Mammary epithelial cell (primary cell): ENCODE measurements around the gene MYO10.

Source experiments
- CTCF ChIP-seq, 2 donors: IDR thresholded peaks in 1 of 2; conservative IDR thresholded peaks in 1 of 2; 2 replicates each; pipeline ENCODE4 v1.5.1; 2011 to 2012; ENCODE audit warnings: inconsistent platforms in 2 of 2, low read length in 2 of 2, mild to moderate bottlenecking in 2 of 2, control low read depth in 1 of 2, low read depth in 1 of 2; ENCODE audit not compliant: insufficient read depth in 1 of 2; ENCODE audit errors: extremely low read depth in 1 of 2
- EZH2 ChIP-seq: IDR thresholded peaks from 2 replicates; pipeline ENCODE4 v1.6.1; 2012; ENCODE audit warnings: low read length, inconsistent platforms, borderline replicate concordance

GRCh38 chr5:16750445-16750844 is 185.6 kb downstream of the MYO10 start:
- TF ChIP-seq CTCF (conservative IDR thresholded peaks at IDR 0.05 in 1 of 2, IDR thresholded peaks at IDR 0.05 in 1 of 2; ENCODE audit: extremely low read depth in 1 of 2, insufficient read depth in 1 of 2, low read depth in 1 of 2, low read length in 2 of 2) (no peak), EZH2 (no peak)
